ENCODE results near the gene GALNT13.

GRCh38 chr2:154336201-154336600 is 464.5 kb downstream of the GALNT13 start:
- TF ChIP-seq CTCF (IDR thresholded peaks at IDR 0.05) (no peak), POLR2A (IDR thresholded peaks at IDR 0.05) (no peak)
